GM21447 (cell line): Measurements from ENCODE around the gene TNS3.

ENCODE experiments used
- ATAC-seq: cut with Tn5 transposase; IDR thresholded peaks from one replicate; pipeline ENCODE4 v1.9.1; 2021; ENCODE audit not compliant: unreplicated experiment

Gene TNS3

GRCh38 chr7:47582764-47583738 lies 1.1 kb upstream of the TNS3 start:
- no peak for ATAC-seq

GRCh38 chr7:47581438-47581803 lies 490 bp downstream of the TNS3 start:
- ATAC-seq: no peak

- ATAC-seq: no peak
Observed at GRCh38 chr7:47580811-47581331, 1.0 kb downstream of the TNS3 start.

GRCh38 chr7:47580175-47580706 lies 1.7 kb downstream of the TNS3 start:
- ATAC-seq: no peak

- ATAC-seq: no peak
Observed at GRCh38 chr7:47579458-47579857, 2.5 kb downstream of the TNS3 start.

- ATAC-seq: no peak
Observed at GRCh38 chr7:47578579-47579270, 3.2 kb downstream of the TNS3 start.

GRCh38 chr7:47577321-47577919 lies 4.5 kb downstream of the TNS3 start:
- ATAC-seq: no peak

GRCh38 chr7:47576866-47577306 lies 5.0 kb downstream of the TNS3 start:
- ATAC-seq: no peak

- no peak for ATAC-seq
Observed at GRCh38 chr7:47576031-47576865, 5.7 kb downstream of the TNS3 start.

- peak; percentile 85 for ATAC-seq
Observed at GRCh38 chr7:47574482-47575329, 7.2 kb downstream of the TNS3 start.

- no peak for ATAC-seq
Observed at GRCh38 chr7:47573758-47574481, 8.0 kb downstream of the TNS3 start.

- ATAC-seq: no peak
Observed at GRCh38 chr7:47572939-47573757, 8.8 kb downstream of the TNS3 start.

- ATAC-seq: no peak
Observed at GRCh38 chr7:47572094-47572445, 9.8 kb downstream of the TNS3 start.

GRCh38 chr7:47571331-47572093 lies 10.4 kb downstream of the TNS3 start:
- ATAC-seq: no peak

- ATAC-seq: no peak
Observed at GRCh38 chr7:47570649-47571050, 11.3 kb downstream of the TNS3 start.

GRCh38 chr7:47568547-47568946 lies 13.4 kb downstream of the TNS3 start:
- ATAC-seq: no peak

- ATAC-seq: no peak
Observed at GRCh38 chr7:47568056-47568455, 13.9 kb downstream of the TNS3 start.
